GM23338 (cell line): ENCODE results near the gene CHRDL2. TPM values are rescaled to one million over a fixed set of nuclear protein-coding genes. Genes with fewer than 3 reads are reported as not detected.
"Not testable (repeated sequence)": the region's sequence is repeated elsewhere in the genome, so short reads cannot be mapped to it uniquely, and the experiment has no call there.

Experiments
- ATAC-seq: fragments of 200-7000 bp; cut with Tn5 transposase; 3 replicates; pipeline ENCODE4 v1.9.1; 2020
- DNase-seq: peaks from one replicate; pipeline ENCODE4 v3.0.0-alpha.2; 2015; ENCODE audit warnings: low spot score
- H2AFZ ChIP-seq: fragments of 200-600 bp; sonication (generic); 2 replicates; pipeline ENCODE4 v1.8.0; 2016; ENCODE audit warnings: antibody characterized with exemption, mild to moderate bottlenecking, moderate library complexity
- H3F3A ChIP-seq: fragments of 200-600 bp; sonication (generic); replicated peaks from 2 replicates; pipeline ENCODE4 v1.8.0; 2017; ENCODE audit warnings: antibody characterized with exemption, mixed run types, low read depth
- H3K27ac ChIP-seq: fragments of 200-600 bp; sonication (generic); 2 replicates; pipeline ENCODE4 v1.6.1; 2016; ENCODE audit warnings: low read depth
- H3K27me3 ChIP-seq: fragments of 200-600 bp; sonication (generic); 2 replicates; pipeline ENCODE4 v1.8.0; 2016; ENCODE audit warnings: mild to moderate bottlenecking, mixed run types, moderate library complexity; ENCODE audit not compliant: insufficient read depth
- H3K36me3 ChIP-seq: fragments of 200-600 bp; sonication (generic); 2 replicates; pipeline ENCODE4 v1.8.0; 2016; ENCODE audit warnings: mild to moderate bottlenecking; ENCODE audit not compliant: insufficient read depth
- H3K4me1 ChIP-seq: fragments of 200-600 bp; sonication (generic); 2 replicates; pipeline ENCODE4 v1.8.0; 2016; ENCODE audit warnings: mild to moderate bottlenecking, moderate library complexity; ENCODE audit not compliant: insufficient read depth
- H3K4me2 ChIP-seq: fragments of 200-600 bp; sonication (generic); 2 replicates; pipeline ENCODE4 v1.7.1; 2017; ENCODE audit warnings: mixed run types
- H3K4me3 ChIP-seq: fragments of 200-600 bp; sonication (generic); 2 replicates; pipeline ENCODE4 v1.6.1; 2016; ENCODE audit warnings: mixed run types
- H3K79me2 ChIP-seq: fragments of 200-600 bp; sonication (generic); replicated peaks from 2 replicates; pipeline ENCODE4 v1.8.0; 2017; ENCODE audit warnings: mild to moderate bottlenecking; ENCODE audit not compliant: insufficient read depth
- H3K9me2 ChIP-seq: fragments of 200-600 bp; sonication (generic); 2 replicates; pipeline ENCODE4 v1.8.0; 2017; ENCODE audit not compliant: insufficient read depth
- H4K20me1 ChIP-seq: fragments of 200-600 bp; sonication (generic); replicated peaks from 2 replicates; pipeline ENCODE4 v1.8.0; 2017; ENCODE audit warnings: mild to moderate bottlenecking; ENCODE audit not compliant: insufficient read depth
- H3K27ac Mint-ChIP-seq: 2 replicates; pipeline ENCODE4 v1.8.0; 2020; ENCODE audit warnings: inconsistent platforms, mild to moderate bottlenecking, moderate library complexity, mixed read lengths
- H3K27me3 Mint-ChIP-seq: 3 replicates; pipeline ENCODE4 v1.8.0; 2022; ENCODE audit warnings: low read depth, mild to moderate bottlenecking, moderate library complexity, mixed read lengths, inconsistent platforms; ENCODE audit not compliant: insufficient read depth, poor library complexity
- H3K36me3 Mint-ChIP-seq: 3 replicates; pipeline ENCODE4 v1.8.0; 2021; ENCODE audit warnings: low read depth, mild to moderate bottlenecking, inconsistent platforms, moderate library complexity, mixed read lengths
- H3K4me1 Mint-ChIP-seq: 3 replicates; pipeline ENCODE4 v1.8.0; 2020; ENCODE audit warnings: mild to moderate bottlenecking, inconsistent platforms, mixed read lengths
- H3K4me3 Mint-ChIP-seq: 3 replicates; pipeline ENCODE4 v1.8.0; 2021; ENCODE audit warnings: moderate library complexity, mild to moderate bottlenecking, inconsistent platforms, mixed read lengths
- H3K9me3 Mint-ChIP-seq: 3 replicates; pipeline ENCODE4 v1.8.0; 2020; ENCODE audit warnings: moderate library complexity, mild to moderate bottlenecking, inconsistent platforms, mixed read lengths
- CREB1 ChIP-seq: fragments of 250-450 bp; sonication (Bioruptor Pico); IDR thresholded peaks from 2 replicates; pipeline ENCODE4 v1.5.0; 2020; ENCODE audit warnings: low read depth, mild to moderate bottlenecking, moderate library complexity
- ETS1 ChIP-seq: IDR thresholded peaks from 2 replicates; pipeline ENCODE4 v1.6.1; 2016; ENCODE audit warnings: antibody characterized with exemption
- NANOG ChIP-seq: IDR thresholded peaks from 2 replicates; pipeline ENCODE4 v1.6.1; 2016; ENCODE audit warnings: antibody characterized with exemption, borderline replicate concordance
- REST ChIP-seq: IDR thresholded peaks from one replicate; pipeline ENCODE4 v1.6.1; 2018; ENCODE audit warnings: antibody characterized with exemption; ENCODE audit not compliant: unreplicated experiment
- STAT1 ChIP-seq: IDR thresholded peaks from one replicate; pipeline ENCODE4 v1.6.1; 2016; ENCODE audit warnings: antibody characterized with exemption; ENCODE audit not compliant: unreplicated experiment
- ZNF114 ChIP-seq: fragments of 250-450 bp; sonication (Bioruptor Pico); IDR thresholded peaks from 2 replicates; pipeline ENCODE4 v1.5.0; 2020; ENCODE audit warnings: mild to moderate bottlenecking, moderate library complexity
- polyA plus RNA-seq: library from polyadenylated mRNA; unstranded; fragments of >200 nt; fragmentation: Nextera tagmentation; extraction: Ambion mirVana; gene quantifications from 2 replicates; pipeline ENCODE4 v1.2.1, GENCODE V29; 2016
- total RNA-seq: library from RNA; depleted of rRNA; stranded (reverse); fragments of >200 nt; shearing (Covaris generic); gene quantifications from 2 replicates; pipeline ENCODE4 v1.2.3, GENCODE V29; 2014

CHRDL2 gene
- total and polyA plus RNA-seq, 2 experiments from 2014 or later: 0.21 TPM; not detected in 1

GRCh38 chr11:74751303-74751702 lies 20.1 kb upstream of the CHRDL2 start (continued):
- TF ChIP-seq REST: no peak

- not testable (repeated sequence) for H3K27ac ChIP-seq, H4K20me1 ChIP-seq, DNase-seq, H3K36me3 Mint-ChIP-seq, H3K27me3 Mint-ChIP-seq, H3K27me3 ChIP-seq, H3K9me2 ChIP-seq, H3K9me3 Mint-ChIP-seq, H3K4me3 ChIP-seq, H2AFZ ChIP-seq, H3K4me2 ChIP-seq, H3K27ac Mint-ChIP-seq, H3F3A ChIP-seq, ATAC-seq, H3K36me3 ChIP-seq
- Histone ChIP-seq H3K79me2 (peaks cover 51% of the 10 kb centered on the region), H3K4me1 (peaks cover 12% of the 10 kb centered on the region; the same call in 1 of the 2 replicates)
- peaks cover 33% of the 10 kb centered on the region for H3K4me1 Mint-ChIP-seq
- H3K4me3 Mint-ChIP-seq: peak overlapping the region; percentile 82; the same call in 1 of the 3 replicates
Measured at GRCh38 chr11:74750598-74750997, 19.4 kb upstream of the CHRDL2 start.

- Mint-ChIP-seq H3K4me1 (peaks cover 27% of the 10 kb centered on the region), H3K36me3 (no peaks in the 10 kb centered on the region; the same call in 2 of the 3 replicates), H3K27me3 (peaks cover 4% of the 10 kb centered on the region), H3K4me3 (peak overlapping the region; percentile 82), H3K9me3 (no peaks in the 10 kb centered on the region), H3K27ac (no peak overlapping the region)
- 0 out of 2 replicates have a peak, but pooled peaks cover 8% of the 10 kb centered on the region for H3K9me2 ChIP-seq
- no peaks in the 10 kb centered on the region for H3F3A ChIP-seq
- ATAC-seq: no peak
- 0 out of 2 replicates have a peak, but pooled peaks cover 9% of the 10 kb centered on the region for H3K27me3 ChIP-seq
- no peaks in the 10 kb centered on the region; the same call in 1 of the 2 replicates for H4K20me1 ChIP-seq
- H3K27ac ChIP-seq: no peak overlapping the region
- H3K4me3 ChIP-seq: peak overlapping the region; percentile 73
- H2AFZ ChIP-seq: no peak overlapping the region
- H3K4me2 ChIP-seq: peak overlapping the region; percentile 75
- DNase-seq: no peak
- H3K36me3 ChIP-seq: no peaks in the 10 kb centered on the region
- H3K4me1 ChIP-seq: peaks cover 13% of the 10 kb centered on the region; the same call in 1 of the 2 replicates
- peaks cover 51% of the 10 kb centered on the region for H3K79me2 ChIP-seq
- TF ChIP-seq ETS1: no peak
- TF ChIP-seq ZNF114: no peak
- TF ChIP-seq REST: no peak
- TF ChIP-seq NANOG: no peak
- TF ChIP-seq STAT1: no peak
- TF ChIP-seq CREB1 (CRISPR knock-in tag): no peak
Measured at GRCh38 chr11:74749965-74750296, 18.7 kb upstream of the CHRDL2 start.
